Left lobe of liver (tissue), 2 donors: ENCODE data around the gene DOCK9. TPM values are rescaled to one million over a fixed set of nuclear protein-coding genes. Genes with fewer than 3 reads are reported as not detected.
A peak's percentile ranks its signal among the peaks of the same experiment; 100 is the strongest.

Experiments used
- ATAC-seq: fragments of 200-7000 bp; cut with Tn5 transposase; one replicate; pipeline ENCODE4 v1.9.1; 2020; ENCODE audit warnings: mild to moderate bottlenecking, moderate library complexity
- DNase-seq: peaks from one replicate; pipeline ENCODE4 v3.0.0-alpha.2; 2020; ENCODE audit warnings: low spot score
- total RNA-seq: library from RNA; stranded (reverse); gene quantifications from one replicate; pipeline ENCODE4 v1.2.1, GENCODE V29; 2021
- donor health status: DM: no; HTN: no; CAD: no; lungs with moderate emphysema.
- donor health status: DM: no; HTN: yes; CAD: no.

Gene DOCK9
- total RNA-seq, 1 donor from 2014 or later: 18.1 TPM

DNA sequence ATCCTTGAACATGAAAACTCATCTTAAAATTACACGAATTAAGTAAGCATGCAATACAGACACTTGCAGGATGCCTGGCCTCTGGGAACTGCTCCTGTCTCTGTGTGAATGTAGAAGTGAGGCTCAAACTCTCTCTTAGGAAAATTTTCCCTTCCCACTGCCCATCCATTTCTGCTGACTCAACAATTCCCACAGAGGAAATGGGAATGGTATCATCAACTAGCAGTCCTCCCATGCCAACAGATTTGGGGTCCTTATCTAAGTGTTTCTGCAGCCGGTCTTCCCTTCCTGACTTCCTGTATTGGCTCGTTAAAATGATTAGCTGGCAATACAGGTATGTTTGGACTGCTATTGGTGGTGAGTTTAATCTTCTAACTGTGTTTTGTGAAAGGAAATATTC lies 85.8 kb downstream of the DOCK9 start:
- DNase-seq (no peak), ATAC-seq (no peak)

DNA sequence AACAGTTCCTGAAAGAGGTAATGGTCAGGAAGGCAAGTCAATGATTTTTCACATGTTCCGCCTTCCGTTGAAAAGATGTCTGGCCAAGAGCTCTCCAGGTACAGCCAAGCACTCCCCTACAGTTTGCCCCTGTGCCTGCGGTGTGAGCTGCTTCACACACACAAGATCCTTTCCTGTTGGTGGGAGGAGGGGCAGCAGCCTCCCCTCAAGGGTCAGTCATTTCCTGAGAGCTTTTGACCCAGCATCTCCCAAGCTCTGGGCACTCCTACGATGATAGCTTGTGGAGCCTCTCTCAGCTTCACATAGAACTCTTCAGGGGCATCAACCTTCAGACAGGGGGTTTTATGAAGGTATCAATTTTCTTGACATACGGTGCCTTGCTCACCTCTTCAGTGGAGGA lies 86.9 kb downstream of the DOCK9 start:
- no peak for DNase-seq
- ATAC-seq: no peak

DNA sequence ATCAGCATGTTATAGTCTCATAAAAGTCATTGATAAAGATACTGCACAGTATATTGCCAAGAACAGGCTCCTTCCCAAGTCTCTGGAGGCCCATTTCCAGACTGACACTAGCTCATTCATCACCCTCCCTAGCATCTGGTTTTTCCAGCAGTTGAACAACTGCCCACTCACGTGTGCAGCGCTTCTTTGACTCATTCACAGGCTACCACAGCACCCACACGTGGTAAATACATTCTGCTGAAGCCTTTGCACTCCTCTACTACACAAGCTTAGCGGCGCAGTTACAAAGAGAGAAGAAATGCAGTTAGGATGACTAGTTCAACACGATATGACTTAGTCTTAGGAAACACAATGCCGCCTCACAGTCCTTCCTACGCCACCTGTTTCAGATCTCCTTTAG lies 87.7 kb downstream of the DOCK9 start:
- no peak for ATAC-seq
- DNase-seq: no peak

DNA sequence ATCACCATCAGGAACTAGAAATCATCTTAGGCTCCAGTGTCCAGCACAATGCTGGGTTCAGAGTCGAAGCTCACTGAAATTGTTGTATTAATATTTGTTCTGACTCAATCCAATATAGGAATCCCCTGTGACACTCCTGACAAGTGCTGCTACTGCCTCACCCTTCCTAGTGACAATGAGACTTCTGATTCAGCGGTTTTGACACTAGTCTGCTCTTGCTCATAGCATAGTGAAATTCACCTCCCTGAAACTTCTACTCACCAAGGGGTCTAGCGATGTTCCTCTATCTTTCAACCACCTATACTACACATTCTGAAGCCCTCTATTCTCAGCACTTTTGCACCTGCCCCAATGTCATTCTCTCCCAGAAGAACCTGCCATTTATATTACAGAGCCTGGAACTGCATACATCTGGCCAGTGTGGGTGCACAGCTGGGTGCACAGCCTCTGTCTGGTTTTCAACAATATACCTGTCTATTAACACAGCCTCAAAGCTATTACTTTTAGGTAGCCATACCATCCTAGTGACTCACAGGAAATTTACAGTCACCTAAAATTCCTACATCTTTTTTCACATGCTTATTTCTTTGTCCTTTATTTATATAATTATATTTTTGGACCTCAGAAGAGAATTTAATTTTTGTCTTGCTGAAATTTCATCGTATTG lies 88.3 kb downstream of the DOCK9 start:
- no peak for ATAC-seq
- no peak for DNase-seq

DNA sequence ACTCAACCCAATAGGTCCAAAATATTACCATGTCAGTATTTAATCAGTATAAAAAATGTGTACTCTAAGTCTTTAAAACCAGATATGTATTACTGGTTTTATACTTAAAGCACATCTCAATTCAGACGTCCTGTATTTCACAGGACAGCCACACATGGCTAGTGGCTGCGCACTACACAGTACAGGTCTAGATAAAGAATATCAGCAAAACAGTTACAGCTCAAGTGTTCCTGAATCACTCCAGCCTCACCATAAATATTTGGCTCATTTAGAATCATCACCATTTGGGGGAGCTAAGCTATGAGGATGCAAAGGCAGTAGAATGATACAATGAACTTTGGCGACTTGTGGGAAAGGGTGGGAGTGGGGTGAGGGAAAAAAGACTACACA lies 89.0 kb downstream of the DOCK9 start:
- ATAC-seq: no peak
- DNase-seq: no peak

DNA sequence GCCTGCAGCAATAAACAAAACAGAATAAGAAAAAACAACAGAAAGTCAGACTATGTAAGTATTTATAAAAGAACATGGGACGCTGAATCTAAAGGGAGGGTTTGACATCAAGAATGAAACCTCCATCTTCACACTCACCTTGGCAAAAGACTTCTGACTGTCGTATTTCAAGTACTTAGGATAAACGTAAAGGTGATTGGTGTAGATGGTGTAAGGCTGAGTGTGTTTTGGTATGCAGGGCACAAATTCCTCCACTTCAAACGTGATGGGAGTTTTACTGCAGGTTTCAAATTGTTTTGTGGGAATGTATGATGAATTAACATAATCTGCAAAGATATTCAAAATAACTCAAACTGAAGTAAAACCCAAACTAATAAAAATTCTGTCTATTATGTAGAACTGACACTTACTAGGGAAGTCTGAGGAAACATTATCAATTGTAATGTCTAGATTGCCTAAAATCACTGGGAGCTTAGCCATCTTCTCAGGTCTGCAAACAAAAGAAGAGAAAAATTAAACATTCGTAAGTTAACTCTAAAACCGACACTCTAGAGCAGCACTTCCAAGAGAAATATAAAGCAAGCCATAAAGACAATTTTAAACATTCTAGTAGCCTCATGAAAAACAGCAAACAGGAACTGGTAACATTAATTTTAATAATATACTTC lies 89.5 kb downstream of the DOCK9 start:
- DNase-seq: no peak
- peak; percentile 86 for ATAC-seq

DNA sequence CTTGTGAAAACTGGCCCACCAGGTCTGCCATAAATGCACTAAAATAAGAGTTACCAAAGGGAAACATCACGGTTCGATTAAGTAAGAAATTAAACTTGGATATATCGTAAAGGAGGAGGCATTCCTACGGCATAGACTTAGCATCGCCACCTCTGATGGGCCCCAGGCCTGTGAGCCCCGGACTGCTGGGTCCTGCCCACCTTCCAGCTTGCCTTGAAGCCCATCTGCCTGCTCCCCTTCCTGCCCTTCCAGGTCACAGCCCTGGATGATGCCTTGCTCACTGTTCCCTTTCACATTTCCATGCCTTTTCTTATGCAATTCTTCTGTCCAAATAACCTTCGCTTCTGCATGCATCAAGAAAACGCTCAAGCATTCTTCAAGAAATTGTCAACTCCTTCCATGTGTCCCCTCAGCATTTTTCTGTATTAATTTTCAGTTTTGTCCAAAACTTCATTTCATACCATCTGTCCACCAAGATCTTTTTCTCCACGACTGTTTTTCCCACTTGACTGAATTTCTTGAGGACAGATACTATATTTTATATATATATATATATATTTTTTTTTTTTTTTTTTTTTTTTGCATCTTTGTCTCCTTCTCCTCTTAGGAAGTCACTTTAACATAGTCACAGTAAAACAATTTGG lies 91.2 kb downstream of the DOCK9 start:
- DNase-seq (no peak), ATAC-seq (no peak)

DNA sequence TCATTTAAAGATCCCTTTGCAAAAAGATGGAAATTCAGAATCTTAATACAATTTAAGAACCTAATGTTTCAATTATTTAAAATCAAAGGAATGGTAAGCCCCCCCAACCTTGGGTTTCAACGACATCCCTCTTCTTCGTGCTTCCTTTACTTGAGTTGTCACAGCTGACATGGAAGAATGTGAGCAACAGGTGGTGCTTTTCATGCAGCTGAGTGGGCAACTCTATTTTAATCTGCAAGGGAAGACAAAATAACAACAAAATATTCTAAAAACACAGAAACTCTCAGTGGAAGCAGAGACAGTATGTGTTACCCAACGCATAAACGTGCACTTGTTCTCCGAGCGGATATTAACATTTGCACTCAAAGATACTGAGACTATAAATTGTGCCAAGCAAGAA lies 92.3 kb downstream of the DOCK9 start:
- no peak for DNase-seq
- no peak for ATAC-seq

DNA sequence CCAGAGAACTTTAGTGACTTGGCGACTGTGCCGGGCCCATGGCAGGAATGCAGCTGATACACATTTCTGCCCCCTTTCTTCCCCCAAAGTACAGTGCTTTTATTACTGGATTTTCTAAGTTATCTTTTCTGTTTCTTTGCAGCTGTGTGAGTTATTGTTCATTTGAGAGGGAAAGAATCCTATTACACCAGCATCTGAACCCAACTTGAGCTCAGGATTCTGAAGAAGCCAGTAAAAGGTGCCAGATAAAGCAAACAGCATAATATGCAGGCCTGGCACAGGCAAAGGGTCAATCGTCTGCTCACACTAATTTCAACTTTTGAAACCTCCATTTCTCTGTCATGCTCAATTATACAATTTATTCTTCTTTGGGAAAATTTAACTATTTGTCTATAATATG lies 93.9 kb downstream of the DOCK9 start:
- DNase-seq: no peak
- no peak for ATAC-seq

DNA sequence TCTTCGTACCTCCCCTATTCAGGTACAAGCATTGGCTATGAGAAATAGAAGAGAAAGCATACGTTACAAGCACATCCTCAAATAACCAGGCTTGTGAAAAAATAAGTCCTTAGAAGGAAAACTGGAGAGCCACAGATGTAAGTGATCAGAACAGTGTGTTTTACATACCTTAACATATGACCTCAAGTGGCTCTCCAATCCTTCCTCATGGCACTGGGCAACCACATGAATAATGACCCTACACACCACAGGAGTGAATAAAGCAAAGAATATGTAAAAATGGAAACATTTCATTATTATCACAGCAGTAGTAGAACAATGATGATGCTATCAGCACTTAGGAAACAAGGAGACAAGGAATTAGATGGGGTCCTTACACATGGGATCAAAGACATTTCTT lies 96.5 kb downstream of the DOCK9 start:
- ATAC-seq (no peak), DNase-seq (no peak)

DNA sequence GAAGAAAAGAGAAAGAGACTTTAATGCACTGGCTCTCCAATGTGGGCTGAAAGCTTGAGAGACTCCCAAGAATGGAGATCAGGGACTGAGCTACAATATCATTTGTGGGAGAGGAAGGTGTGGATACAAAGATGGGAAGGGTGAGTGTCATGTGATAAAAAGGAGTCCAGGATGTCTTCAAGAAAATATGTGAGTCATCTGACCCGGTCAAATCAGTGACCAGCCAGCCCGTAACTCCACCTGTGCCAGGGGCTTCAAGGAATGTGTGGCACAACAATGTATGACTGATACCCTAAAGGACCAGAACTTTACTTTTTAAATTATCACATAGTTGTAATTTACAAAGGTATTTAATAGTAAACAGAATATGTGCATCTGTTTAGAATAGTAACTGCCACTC lies 97.2 kb downstream of the DOCK9 start:
- ATAC-seq: no peak
- DNase-seq: no peak

DNA sequence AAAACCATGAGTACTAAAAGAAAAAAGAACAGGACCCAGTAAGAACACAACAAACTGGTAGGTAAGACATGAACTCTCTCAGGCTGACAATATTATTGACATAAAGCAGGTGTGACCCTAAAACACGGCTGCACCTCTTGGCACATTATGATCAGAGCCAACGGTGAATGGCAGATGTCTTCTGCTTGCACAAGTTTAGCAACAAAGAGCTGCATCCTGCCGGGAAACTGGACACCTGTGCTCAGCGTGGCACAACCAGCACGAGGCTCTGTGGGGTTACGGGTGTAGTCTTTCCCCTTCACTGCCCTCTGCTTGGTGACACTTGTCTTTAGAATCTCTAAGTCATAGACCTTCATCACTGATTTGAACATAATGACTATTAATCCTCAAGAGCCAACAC lies 97.9 kb downstream of the DOCK9 start:
- ATAC-seq (no peak), DNase-seq (no peak)

DNA sequence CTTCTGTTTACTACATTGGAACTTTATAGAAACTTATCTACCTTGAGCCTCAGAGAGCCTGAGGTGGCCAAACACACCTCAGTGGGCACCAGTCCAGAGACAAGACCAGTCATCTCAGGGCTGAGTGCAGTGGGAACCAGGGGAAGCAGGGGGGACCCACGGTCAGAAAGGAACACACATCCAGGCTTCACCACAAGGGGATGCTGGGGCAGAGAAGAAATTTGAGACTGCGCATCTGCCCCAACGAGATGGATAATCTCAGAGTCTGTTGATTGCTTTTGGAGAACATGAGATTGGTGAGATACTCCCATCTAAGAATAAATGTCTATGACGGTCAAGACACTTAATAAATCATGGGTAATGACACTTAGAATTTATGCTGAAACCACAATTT lies 98.7 kb downstream of the DOCK9 start:
- ATAC-seq: no peak

DNA sequence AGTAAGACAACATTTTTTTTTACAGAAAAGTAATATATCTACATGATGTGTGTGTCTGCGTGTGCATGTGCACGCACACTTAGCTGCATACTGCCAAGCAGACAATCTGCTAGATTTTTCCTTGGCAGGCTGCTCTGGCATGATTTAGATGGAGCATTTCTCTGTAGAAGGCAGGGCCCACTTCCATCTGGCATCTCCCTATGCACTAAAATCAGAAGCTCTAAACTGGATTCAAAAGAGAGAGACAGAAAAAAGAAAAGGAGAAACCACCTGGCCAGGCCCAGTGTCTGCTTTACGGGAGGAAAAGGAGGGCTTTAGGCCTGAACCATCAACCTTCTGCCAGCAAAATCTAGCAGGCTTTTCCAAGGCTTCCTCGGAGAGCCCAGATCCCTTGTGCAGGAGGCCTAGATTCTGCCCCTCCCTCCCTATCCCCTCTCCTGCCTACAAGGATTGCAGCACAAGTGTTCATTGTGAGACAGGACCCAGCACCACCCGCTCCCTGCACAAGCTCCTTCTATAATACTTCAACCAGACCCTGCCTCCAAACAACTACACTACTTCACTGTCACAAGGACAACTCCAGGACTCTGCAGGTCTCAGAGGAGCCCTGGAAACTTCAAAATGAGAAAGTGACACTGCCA lies 99.3 kb downstream of the DOCK9 start:
- DNase-seq: no peak
- ATAC-seq: no peak

More for the DNA sequence above, 98.7 kb downstream of the DOCK9 start:
- DNase-seq: no peak

DNA sequence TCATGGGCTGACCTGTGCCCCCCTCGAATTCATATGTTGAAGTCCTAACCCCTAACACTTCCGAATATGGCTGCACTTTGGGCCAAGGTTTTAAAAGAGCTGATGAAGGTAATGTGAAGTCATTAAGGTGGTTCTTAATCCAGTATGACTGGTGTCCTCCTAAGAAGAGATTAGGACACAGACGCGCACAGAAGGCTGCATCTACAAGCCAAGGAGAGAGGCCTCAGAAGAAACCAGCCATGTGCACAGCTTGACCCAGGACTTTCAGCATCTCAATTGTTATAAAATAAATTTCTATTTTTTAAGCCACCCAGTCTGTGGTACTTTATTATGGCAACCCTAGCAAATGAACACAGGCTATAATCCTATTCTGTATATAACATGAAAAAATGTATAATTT lies 99.9 kb downstream of the DOCK9 start:
- ATAC-seq (no peak), DNase-seq (no peak)

DNA sequence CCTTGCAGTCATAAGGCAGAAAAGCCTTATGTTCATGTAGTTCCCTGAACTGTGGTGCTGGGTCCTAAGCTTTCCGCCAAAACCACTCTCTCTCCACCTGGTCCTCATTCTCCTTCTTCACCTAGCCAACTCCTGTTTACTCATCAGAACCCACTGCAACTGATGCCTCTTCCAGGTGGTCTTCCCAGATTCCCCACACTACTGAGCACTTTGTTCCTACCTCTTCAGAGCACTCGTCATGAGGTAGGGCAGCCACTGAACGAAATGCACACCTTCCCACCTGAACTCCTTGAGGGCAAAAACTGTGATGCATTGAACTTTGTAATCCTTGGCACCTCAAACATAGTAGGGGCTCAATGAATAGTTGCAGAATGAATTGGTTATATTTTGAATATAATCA lies 100.4 kb downstream of the DOCK9 start:
- ATAC-seq (no peak), DNase-seq (no peak)

DNA sequence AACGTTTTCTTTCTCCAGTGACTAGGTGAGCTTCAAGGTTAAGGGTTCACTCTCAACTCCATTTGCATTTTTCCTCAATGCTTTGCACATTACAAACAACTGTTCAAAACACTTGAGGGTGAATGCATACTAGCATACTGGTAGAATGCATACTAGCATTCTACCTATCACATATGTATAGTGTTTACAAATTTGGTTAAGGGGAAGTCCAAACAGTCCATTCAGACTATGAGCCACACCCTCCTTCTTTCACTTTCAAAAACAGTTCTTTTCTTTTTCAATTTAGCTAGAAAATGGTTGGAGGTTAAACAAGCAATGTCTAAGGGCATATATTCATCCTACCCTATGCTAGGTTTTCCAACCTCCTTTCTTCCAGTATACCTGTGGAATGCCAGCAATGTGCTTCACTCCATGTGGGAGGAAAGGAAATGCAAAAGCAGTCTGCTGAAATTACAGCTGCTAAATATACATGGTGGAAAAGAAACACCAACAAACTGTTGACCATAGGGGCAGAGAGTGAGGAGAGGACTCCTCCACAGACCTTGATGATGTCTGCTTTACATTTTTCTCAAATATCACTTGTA lies 102.6 kb downstream of the DOCK9 start:
- ATAC-seq: no peak
- DNase-seq: no peak

DNA sequence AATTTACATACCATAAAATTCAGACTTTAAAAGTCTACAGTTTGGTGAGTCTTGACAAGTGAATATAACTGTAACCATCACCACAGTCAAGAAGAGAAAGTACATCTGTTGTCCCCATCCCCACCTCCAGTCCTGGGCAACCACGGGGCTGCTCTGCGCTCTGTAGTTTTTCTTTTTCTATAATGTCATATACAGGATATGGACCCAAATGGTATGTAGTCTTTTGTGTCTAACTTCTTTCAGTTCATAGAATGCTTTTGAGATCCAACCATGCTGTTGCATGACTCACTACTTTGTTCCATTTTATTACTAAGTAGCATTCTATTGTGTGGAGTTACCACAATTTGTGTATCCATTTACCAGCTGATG lies 103.9 kb downstream of the DOCK9 start:
- ATAC-seq (no peak), DNase-seq (no peak)

DNA sequence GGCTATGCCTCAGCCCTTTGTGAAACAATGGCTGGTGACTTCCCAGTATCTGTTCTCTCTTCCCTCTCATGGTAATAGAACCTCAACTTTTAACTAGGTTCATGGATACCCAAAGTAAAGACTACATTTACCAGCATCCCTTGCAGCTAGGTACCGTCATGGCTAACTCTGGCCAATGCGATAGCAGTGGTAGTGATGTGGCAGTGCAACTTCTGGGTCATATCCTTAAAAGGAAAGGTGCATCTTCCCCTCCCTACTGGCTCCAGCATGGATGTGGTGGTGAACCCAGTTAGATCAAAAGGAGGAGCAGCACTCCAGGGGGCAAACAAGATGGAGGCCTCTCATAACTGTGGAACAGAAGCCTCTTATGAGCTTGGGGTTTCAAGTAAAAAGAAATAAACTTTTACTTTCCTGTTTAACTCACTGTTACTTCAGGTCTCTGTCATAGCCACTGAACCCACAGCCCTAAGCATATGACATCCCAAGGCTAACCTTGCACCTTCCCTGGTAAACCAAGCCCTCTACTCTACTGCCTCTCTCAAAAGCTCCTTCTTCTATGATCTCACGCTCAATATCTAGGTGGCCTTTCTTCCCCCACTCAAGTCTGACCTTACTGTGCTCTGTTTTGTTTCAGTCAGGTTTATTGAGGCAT lies 104.4 kb downstream of the DOCK9 start:
- ATAC-seq: no peak
- DNase-seq: no peak

DNA sequence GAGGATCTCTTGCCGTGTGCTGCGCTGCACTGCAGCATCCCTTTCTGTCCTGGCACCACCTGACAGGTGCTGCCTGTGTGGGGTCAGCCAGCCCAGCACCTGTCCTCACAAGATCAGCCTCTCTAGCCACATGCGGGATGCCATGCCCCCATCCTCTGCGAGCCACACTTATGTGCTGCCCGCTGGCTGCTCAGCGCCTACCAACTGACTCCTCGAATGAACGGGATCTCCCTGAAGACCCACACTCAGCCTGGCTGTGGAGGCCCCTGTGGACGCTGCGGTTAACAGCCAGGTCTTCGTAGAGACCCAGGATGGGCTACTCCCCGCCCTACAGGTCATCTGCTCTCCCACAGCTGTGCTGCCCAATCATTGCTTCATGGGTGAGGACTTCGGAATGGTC lies 106.1 kb downstream of the DOCK9 start:
- DNase-seq (no peak), ATAC-seq (no peak)

DNA sequence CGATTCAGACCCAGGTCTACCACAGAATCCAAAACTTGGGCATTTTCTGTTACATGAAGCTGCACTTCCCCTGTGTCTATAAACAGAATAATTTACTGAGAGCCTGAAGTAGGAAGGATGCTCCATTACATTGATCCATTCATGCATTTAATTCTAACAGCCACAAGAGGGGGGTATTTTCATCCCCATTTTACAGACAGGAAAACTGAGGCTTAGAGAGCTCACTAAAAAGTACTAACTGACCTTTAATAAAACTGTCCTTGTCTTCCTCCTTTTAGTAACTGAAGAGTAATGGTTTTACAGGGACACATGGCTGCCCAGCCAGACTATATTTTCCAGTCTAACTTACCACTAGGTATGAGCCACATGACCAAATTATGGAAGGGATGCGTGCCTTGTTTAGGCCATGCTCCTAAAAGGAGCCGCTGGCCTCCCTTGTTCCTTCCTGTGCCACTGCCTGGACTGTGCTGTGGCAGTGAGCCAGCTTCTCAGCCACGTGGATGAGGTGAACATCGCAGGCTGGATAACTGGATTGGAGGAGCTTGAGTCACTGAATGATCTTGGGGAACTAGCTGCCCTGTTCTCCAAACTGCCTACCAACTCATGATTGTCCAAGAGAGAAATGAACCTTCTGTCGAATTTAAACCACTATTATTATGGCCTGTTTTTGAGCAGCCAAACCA lies 108.3 kb downstream of the DOCK9 start:
- peak; percentile 41 for ATAC-seq
- DNase-seq: no peak
